HEK293T (cell line): Measurements from ENCODE around the gene DNER.

Experiments used
- ARNT ChIP-seq: fragments of 450-650 bp; IDR thresholded peaks from 2 replicates; pipeline ENCODE4 v1.6.1; 2017; ENCODE audit warnings: mild to moderate bottlenecking
- BHLHE40 ChIP-seq: fragments of 450-650 bp; IDR thresholded peaks from 2 replicates; pipeline ENCODE4 v1.6.1; 2016; ENCODE audit warnings: mild to moderate bottlenecking, moderate library complexity, borderline replicate concordance
- CTBP1 ChIP-seq: fragments of 450-650 bp; IDR thresholded peaks from 2 replicates; pipeline ENCODE4 v1.6.1; 2016; ENCODE audit warnings: borderline replicate concordance
- ELF4 ChIP-seq: fragments of 450-650 bp; IDR thresholded peaks from 2 replicates; pipeline ENCODE4 v1.6.1; 2017; ENCODE audit warnings: antibody characterized with exemption
- FOXA1 ChIP-seq: fragments of 450-650 bp; IDR thresholded peaks from 2 replicates; pipeline ENCODE4 v1.6.1; 2016; ENCODE audit warnings: mild to moderate bottlenecking
- FOXM1 ChIP-seq: fragments of 450-650 bp; IDR thresholded peaks from 2 replicates; pipeline ENCODE4 v1.6.1; 2017; ENCODE audit warnings: mild to moderate bottlenecking, borderline replicate concordance
- LEF1 ChIP-seq: fragments of 450-650 bp; IDR thresholded peaks from 2 replicates; pipeline ENCODE4 v1.6.1; 2017; ENCODE audit warnings: mild to moderate bottlenecking, borderline replicate concordance
- NFRKB ChIP-seq: fragments of 450-650 bp; IDR thresholded peaks from 2 replicates; pipeline ENCODE4 v1.6.1; 2016; ENCODE audit warnings: mild to moderate bottlenecking, moderate library complexity
- SUZ12 ChIP-seq: fragments of 450-650 bp; IDR thresholded peaks from 2 replicates; pipeline ENCODE4 v1.6.1; 2016; ENCODE audit warnings: mild to moderate bottlenecking
- TF ChIP-seq, protein P1 (sequence below): fragments of 450-650 bp; IDR thresholded peaks from 2 replicates; pipeline ENCODE4 v1.6.1; 2016

- TF ChIP-seq SUZ12 (no peak), CTBP1 (no peak), FOXA1 (no peak), BHLHE40 (no peak), ELF4 (no peak), LEF1 (no peak), FOXM1 (no peak), NFRKB (no peak), ARNT (no peak)
- TF ChIP-seq, protein P1, sequence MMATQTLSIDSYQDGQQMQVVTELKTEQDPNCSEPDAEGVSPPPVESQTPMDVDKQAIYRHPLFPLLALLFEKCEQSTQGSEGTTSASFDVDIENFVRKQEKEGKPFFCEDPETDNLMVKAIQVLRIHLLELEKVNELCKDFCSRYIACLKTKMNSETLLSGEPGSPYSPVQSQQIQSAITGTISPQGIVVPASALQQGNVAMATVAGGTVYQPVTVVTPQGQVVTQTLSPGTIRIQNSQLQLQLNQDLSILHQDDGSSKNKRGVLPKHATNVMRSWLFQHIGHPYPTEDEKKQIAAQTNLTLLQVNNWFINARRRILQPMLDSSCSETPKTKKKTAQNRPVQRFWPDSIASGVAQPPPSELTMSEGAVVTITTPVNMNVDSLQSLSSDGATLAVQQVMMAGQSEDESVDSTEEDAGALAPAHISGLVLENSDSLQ, result no peak
These were observed 77.8 kb downstream of the DNER start for GRCh38 chr2:229636571-229636970.
